Stimulated activated CD8-positive, alpha-beta memory T cell treated with anti-CD3 and anti-CD28 coated beads, Interleukin-12 subunit alpha, Interleukin-12 subunit beta, amount 100 ng/mL, for 4 hours (primary cell): ENCODE measurements around the gene NHSL2.
"Not testable (repeated sequence)": the region's sequence is repeated elsewhere in the genome, so short reads cannot be mapped to it uniquely, and the experiment has no call there.

Experiments used
- DNase-seq: peaks from one replicate; pipeline ENCODE4 v3.0.0-alpha.2; 2020; ENCODE audit warnings: low read depth

Gene NHSL2

GRCh38 chrX:71923516-71923915, 12.9 kb downstream of the NHSL2 start:
- DNase-seq, result no peak

GRCh38 chrX:71927040-71927439, 16.4 kb downstream of the NHSL2 start:
- no peak for DNase-seq

DNA sequence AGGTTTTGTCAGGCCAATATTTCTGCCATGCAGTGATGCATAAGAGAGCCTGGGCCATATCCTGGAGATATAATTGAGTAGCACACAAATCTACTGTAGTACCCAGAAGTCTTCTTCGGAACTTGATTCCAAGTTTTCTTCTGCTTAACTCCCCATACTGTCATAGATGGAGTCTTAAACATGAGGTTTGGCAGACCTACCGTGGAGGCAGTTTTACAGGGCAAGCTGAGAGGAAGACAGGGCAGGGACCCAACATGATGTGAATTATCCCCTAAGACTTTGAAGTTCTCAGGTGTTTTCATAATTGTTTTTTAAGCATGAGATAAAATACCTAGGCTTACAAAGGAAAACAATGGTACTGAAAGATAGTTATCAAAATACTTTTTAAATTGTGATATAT, 18.2 kb downstream of the NHSL2 start:
- DNase-seq, result no peak

DNA sequence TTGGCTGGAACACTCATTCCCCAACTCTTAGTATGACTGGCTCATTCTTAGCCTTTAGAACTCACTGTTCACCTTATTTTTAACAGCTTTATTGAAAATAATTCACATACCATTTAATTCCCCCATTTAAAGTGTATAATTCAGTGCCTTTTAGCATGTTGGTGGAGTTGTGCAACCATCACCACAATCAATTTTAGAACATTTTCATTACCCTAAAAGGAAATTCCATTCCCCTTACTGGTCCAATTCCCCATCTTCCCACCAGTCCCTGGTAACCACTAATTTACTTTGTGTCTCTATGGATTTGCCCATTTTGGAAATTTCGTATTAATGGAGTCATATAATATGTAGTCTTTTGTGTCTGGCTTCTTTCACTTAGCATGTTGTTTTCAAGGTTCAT, 19.7 kb downstream of the NHSL2 start:
- DNase-seq, result no peak

- DNase-seq, result no peak
Measured at GRCh38 chrX:71935476-71935875, 24.8 kb downstream of the NHSL2 start.

GRCh38 chrX:71936632-71937031, 26.0 kb downstream of the NHSL2 start:
- no peak for DNase-seq

- DNase-seq, result no peak
Measured at GRCh38 chrX:71938371-71938770, 27.7 kb downstream of the NHSL2 start.

DNA sequence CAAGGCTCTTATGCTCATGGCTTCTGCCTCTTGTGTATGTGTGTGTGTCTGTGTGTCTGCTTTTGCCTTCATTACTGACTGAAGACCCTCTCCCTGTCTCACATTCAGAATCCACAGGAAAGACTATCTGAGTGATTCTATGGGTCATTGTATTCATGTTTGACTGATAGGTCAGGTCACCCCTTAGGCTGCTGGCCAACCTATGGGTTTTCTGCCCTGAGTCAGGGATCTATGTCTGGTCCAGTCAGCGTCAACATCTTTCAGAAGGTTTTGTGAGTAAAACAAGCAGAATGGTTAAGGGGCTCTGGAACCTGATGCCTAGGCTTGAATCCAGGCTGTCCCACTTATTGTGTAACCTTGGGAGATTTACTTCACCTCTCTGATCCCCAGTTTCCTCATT, 30.5 kb downstream of the NHSL2 start:
- no peak for DNase-seq

DNA sequence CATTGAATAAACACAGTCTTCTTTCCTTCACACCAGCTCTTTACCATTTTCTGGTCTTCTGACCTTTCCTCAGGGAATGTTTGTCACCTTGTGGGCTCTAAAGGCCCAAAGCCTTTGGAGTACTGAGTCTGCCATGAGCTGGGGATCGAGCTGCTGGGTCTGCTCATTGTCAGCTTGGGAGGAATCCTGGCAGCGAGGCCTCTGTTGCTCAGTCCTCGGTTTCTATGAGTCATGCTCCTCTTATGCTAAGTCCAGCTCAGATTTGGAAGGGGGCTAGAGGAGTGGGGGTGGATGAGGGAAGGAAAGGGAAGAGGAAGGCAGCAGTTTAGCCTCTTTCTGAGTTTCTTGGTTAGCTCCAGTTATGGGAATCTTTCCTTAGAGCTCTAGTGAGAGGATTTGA, 31.1 kb downstream of the NHSL2 start:
- DNase-seq, result no peak

- no peak for DNase-seq
Measured at GRCh38 chrX:71944369-71944768, 33.7 kb downstream of the NHSL2 start.

- no peak for DNase-seq
Measured at GRCh38 chrX:71945237-71945805, 34.7 kb downstream of the NHSL2 start.

DNA sequence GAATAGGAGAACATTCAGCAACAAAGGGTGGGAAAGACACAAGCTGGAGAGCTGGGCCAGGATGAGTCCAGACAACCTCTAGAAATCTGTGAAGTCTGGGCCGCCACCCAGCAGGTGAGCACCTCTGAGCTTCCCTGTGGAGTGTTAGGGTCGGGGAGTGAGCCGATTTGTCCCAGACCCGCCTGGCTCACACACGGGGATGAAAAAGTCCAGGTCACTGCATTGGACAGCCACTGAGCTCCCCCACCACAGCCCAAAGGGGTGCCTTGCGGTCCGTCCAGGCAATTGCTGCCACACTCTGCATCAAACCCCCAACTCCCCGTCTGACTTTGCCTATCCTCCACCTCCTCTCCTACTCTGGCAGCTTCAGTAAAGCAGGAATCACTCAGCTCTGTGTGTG, 38.7 kb downstream of the NHSL2 start:
- no peak for DNase-seq

DNA sequence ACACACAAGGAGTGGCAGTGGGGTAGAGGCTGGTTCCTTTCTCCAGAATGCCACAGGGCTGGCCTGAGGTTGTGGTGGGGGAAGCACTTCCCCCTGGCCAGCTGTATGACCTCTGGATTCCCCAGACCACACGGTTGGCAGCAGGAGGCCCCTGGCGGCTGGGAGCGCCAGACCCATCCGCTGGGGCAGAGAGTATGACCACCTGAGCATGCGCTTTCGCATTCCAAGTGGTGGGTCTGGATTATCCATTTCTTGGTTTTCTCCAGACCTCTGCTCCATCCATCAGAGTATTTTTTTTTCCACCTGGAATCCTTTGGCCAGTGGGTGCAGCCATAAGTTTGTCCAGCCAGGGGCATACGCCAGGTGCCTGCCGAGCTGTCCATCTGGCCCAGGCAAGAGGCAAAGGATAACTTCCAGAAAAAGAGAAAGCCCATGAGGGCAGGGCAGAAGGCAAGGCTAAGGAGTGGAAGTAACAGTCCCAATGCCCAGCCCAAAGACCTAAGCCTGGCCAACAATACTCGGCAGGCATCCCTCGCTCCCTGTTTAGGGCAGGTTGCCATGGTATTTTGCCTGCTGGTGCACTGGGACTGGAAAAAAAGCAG, 39.3 kb downstream of the NHSL2 start:
- DNase-seq, result no peak

DNA sequence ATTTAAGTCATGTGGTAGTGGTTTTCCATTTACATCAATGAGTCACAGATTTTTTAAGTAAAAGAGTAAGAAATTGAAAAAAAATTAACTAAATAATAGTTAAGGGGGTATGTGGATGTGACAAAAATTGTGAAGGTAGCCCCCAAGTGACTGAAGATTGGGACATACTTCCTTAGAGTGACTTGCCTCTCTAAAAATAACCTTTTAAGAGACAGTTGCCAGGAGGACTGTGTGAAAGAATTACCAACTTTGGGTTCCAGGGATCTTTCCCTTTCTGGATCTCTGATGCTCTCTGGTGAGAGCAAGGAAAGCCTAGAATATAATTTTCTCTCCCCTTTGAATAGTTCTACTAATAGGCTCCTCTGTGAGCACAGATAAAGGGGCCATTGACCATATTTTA, 42.7 kb downstream of the NHSL2 start:
- no peak for DNase-seq

DNA sequence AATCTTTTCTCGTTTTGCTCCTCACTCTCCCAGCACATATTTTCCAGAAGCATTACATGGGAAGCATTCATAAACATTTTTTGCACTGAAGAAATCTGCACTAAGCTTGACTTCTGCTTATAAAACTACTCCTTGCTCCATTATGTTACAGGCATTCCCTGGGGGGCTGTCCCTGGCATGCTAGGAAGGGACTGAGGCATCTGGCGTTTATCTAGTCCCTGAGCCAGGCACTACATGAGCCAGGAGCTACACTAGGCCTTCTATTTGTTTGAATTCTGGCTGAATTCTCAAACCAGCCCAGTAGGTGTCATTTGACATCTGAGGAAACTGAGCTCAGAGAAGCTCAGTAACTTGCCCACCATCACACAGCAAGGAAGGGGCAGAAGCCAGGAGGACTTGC, 43.3 kb downstream of the NHSL2 start:
- DNase-seq, result no peak

DNA sequence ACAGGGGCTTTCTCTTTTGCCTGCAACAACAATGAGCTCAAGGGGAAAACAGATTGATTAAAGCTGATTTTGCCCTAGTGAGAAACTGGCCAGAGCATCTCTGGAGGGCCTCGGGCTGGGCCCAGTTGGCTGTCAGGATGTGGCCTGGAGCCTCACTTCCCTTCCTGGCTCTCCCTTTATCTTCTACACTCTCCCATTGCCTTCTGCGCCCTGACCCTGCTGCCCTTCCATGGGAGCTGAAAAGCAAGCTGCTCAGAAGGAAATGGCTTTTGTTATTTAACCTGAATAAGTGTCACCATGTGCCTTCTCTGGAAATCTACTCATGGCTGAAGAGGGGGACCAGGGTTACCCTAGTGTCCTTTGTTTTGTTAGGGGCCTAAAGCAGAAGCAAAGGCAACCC, 43.8 kb downstream of the NHSL2 start:
- no peak for DNase-seq

DNA sequence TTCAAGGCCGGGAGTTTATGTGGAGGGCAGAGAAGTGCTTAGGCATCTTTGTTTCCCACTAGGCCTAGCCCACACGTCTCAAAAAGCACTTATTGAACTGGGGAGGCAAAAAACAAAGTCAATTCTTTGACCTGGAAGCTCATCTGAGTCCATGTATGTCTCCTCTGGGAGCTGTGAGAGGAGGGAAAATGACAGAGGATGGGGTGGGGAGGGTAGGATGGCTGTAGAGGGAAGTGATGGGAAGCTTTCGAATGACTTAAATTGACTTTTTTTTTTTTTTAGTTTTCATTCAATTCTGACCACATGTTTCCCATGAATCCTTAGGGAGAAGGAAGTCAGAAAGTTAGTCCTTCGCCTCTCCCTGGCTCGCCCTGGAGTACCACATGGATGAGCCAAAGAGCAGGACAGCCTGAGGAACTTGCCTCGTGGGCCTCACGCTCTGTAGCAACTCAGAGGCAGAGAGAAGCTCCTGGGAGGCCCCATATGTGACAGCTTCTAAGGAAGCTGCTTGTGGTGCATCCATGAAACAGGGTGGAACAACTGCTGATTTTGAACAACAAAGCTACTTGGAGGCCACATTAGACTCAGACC, 45.0 kb downstream of the NHSL2 start:
- no peak for DNase-seq

DNA sequence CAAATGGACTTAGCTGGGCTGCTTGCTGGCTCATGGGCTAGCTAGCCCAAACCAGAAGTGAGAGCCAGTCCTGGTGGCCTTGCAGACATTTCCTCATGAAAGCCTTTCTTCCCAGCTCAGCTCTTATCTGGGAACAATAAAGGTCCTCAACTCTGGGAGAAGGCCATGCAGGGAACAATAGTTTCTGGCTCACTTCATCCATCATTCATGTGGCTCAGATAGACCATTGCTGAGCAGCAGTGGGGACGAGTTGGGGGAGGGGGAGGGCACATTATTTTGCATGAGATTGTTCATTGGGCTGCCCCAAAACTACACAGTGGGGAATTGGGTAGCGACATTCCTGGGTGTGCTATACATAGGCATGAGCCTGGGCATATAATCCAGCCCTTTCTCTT, 47.6 kb downstream of the NHSL2 start:
- no peak for DNase-seq

- not testable (repeated sequence) for DNase-seq
Measured at GRCh38 chrX:71964184-71964583, 53.5 kb downstream of the NHSL2 start.

- no peak for DNase-seq
Measured at GRCh38 chrX:71974916-71975315, 64.3 kb downstream of the NHSL2 start.

DNA sequence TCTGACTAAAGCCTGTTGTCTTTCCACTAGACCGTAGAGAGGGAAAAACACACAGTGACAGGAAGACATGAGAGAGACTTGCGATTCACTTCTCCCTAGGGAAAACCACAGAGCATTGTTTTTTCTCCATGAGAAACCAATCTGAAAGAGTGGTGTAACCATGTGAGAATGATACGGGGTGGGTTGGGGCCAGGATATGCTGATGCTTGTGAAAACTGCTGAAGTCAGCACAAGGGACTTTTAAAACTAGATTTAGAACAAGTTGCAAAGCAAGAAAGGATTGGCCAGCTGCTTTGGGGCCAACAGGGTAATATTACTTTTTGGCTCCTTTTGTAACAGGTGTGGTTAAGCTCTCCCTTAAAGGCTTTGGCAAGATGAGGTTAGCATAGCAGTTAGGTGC, 66.1 kb downstream of the NHSL2 start:
- DNase-seq, result no peak

- no peak for DNase-seq
Measured at GRCh38 chrX:71978164-71978563, 67.5 kb downstream of the NHSL2 start.

DNA sequence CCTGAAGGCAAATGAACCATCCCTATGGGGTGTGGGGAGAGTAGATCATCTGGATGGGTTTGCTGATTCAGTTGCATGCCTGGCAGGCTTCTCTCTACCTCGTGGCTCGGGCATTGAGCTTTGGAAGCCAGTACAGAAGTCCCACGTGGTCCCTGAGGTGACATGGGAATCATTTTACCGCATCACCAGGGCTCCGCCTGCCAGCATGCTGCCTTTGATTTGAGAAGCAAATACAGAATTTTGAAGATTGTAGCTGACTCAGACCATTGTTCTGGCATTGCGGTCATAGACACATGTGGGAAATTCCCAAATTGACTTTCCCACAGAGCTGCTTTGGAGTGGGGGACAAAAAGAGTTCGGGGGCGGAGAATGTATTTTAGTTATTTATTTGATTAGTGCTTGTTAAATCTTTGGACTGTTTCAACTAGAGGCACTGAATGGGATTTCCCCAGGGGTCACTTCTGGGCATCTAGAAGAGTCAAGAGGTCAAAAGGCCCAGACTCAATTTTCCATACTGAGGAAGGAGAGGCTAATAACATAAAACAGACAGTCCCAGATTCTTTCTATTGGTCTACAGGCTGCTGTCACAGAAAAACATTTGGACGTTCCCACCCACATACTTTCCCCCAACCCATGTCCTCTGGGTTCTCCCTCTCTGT, 79.3 kb downstream of the NHSL2 start:
- no peak for DNase-seq

- DNase-seq, result no peak
Measured at GRCh38 chrX:71990518-71990917, 79.9 kb downstream of the NHSL2 start.
